Calu3 (cell line): Measurements from ENCODE around the gene NFE2. TPM values are rescaled to one million over a fixed set of nuclear protein-coding genes. Genes with fewer than 3 reads are reported as not detected.

Source experiments
- BruUV-seq: library from RNA; stranded (reverse); fragments of 400-500 nt; replicated peaks from 2 replicates; lab custom pipeline; 2021; lab: Mats Ljungman, UMichigan
- CTCF ChIA-PET: fragments of 300-600 bp; sonication (Branson Sonifier 250); formaldehyde crosslinking; loops from one replicate; lab custom pipeline; 2022; ENCODE audit warnings: antibody characterized with exemption; lab: Charles Lee
- DNase-seq: peaks from one replicate; pipeline ENCODE4 v3.0.0; 2022
- H3K27ac Mint-ChIP-seq: one replicate; pipeline ENCODE4 v1.8.0; 2022; ENCODE audit warnings: mixed read lengths; ENCODE audit not compliant: unreplicated experiment
- H3K27me3 Mint-ChIP-seq: one replicate; pipeline ENCODE4 v1.8.0; 2022; ENCODE audit warnings: mixed read lengths; ENCODE audit not compliant: unreplicated experiment
- H3K36me3 Mint-ChIP-seq: one replicate; pipeline ENCODE4 v1.8.0; 2022; ENCODE audit warnings: mild to moderate bottlenecking, moderate library complexity, mixed read lengths; ENCODE audit not compliant: insufficient read depth, unreplicated experiment
- H3K4me1 Mint-ChIP-seq: one replicate; pipeline ENCODE4 v1.8.0; 2022; ENCODE audit warnings: mild to moderate bottlenecking, low read depth, mixed read lengths; ENCODE audit not compliant: unreplicated experiment
- H3K4me3 Mint-ChIP-seq: one replicate; pipeline ENCODE4 v1.8.0; 2022; ENCODE audit warnings: mild to moderate bottlenecking, low read depth, moderate library complexity, mixed read lengths; ENCODE audit not compliant: unreplicated experiment
- H3K9me3 Mint-ChIP-seq: one replicate; pipeline ENCODE4 v1.8.0; 2022; ENCODE audit warnings: low read depth, mixed read lengths; ENCODE audit not compliant: unreplicated experiment
- CTCF ChIP-seq: fragments of 200-600 bp; IDR thresholded peaks from one replicate; pipeline ENCODE4 v1.8.0; 2022; ENCODE audit warnings: antibody characterized with exemption; ENCODE audit not compliant: unreplicated experiment
- intact Hi-C: fragments of 100-400 bp; cut with micrococcal nuclease; formaldehyde crosslinking; loops from one replicate; pipeline ENCODE4 v1.10.0; 2022; ENCODE audit not compliant: unreplicated experiment
- total RNA-seq: library from RNA; stranded (reverse); gene quantifications from 2 replicates; pipeline ENCODE4 v1.2.3, GENCODE V29; 2022

NFE2 gene
- total RNA-seq, 1 experiment from 2014 or later, result 0.80 TPM

GRCh38 chr12:54266852-54267251 is 34.0 kb downstream of the NFE2 start:
- no peaks in the 10 kb centered on the region for H3K27me3 Mint-ChIP-seq
- H3K27ac Mint-ChIP-seq, result no peak overlapping the region
- peaks cover 12% of the 10 kb centered on the region for H3K4me1 Mint-ChIP-seq
- no TSS peak for BruUV-seq
- CTCF ChIA-PET, result no interaction called here
- H3K36me3 Mint-ChIP-seq, result peaks cover 25% of the 10 kb centered on the region
- no peaks in the 10 kb centered on the region for H3K9me3 Mint-ChIP-seq
- TF ChIP-seq CTCF, result no peak
- DNase-seq, result no peak
- H3K4me3 Mint-ChIP-seq, result no peak overlapping the region
- intact Hi-C loops, result no loop called here

- peaks cover 15% of the 10 kb centered on the region for H3K4me1 Mint-ChIP-seq
- DNase-seq, result no peak
- CTCF ChIA-PET, result interaction anchor here (0.7 kb wide), 1 partner anchor 1448 kb away, joined by 3 read pairs; no protein-coding TSS in a partner anchor
- TF ChIP-seq CTCF, result no peak
- no peak overlapping the region for H3K27ac Mint-ChIP-seq
- H3K27me3 Mint-ChIP-seq, result no peaks in the 10 kb centered on the region
- H3K4me3 Mint-ChIP-seq, result no peak overlapping the region
- intact Hi-C loops, result no loop called here
- no TSS peak for BruUV-seq
- H3K36me3 Mint-ChIP-seq, result peaks cover 19% of the 10 kb centered on the region
- no peaks in the 10 kb centered on the region for H3K9me3 Mint-ChIP-seq
These were observed 35.4 kb downstream of the NFE2 start for GRCh38 chr12:54265364-54265812.

- peaks cover 15% of the 10 kb centered on the region for H3K4me1 Mint-ChIP-seq
- DNase-seq, result no peak
- TF ChIP-seq CTCF, result no peak
- no peak overlapping the region for H3K4me3 Mint-ChIP-seq
- no TSS peak for BruUV-seq
- H3K27ac Mint-ChIP-seq, result no peak overlapping the region
- H3K9me3 Mint-ChIP-seq, result no peaks in the 10 kb centered on the region
- no peaks in the 10 kb centered on the region for H3K27me3 Mint-ChIP-seq
- CTCF ChIA-PET, result interaction anchor here (0.6 kb wide), 3 partner anchors 20 to 121 kb away, joined by 3 to 9 read pairs (median 8); no protein-coding TSS in a partner anchor
- H3K36me3 Mint-ChIP-seq, result peaks cover 11% of the 10 kb centered on the region
- intact Hi-C loops, result no loop called here
These were observed 38.4 kb downstream of the NFE2 start for GRCh38 chr12:54262403-54262925.

GRCh38 chr12:54261815-54262402 is 38.9 kb downstream of the NFE2 start:
- no peak overlapping the region for H3K27ac Mint-ChIP-seq
- no peaks in the 10 kb centered on the region for H3K27me3 Mint-ChIP-seq
- CTCF ChIA-PET, result interaction anchor here (0.6 kb wide), 2 partner anchors 73 to 121 kb away, joined by 3 read pairs; no protein-coding TSS in a partner anchor
- intact Hi-C loops, result no loop called here
- H3K4me3 Mint-ChIP-seq, result no peak overlapping the region
- H3K36me3 Mint-ChIP-seq, result peaks cover 11% of the 10 kb centered on the region
- H3K4me1 Mint-ChIP-seq, result peaks cover 15% of the 10 kb centered on the region
- no peak for TF ChIP-seq CTCF
- DNase-seq, result no peak
- BruUV-seq, result no TSS peak
- no peaks in the 10 kb centered on the region for H3K9me3 Mint-ChIP-seq
